GM12864 (cell line): ENCODE results near the gene TBC1D16.
"Not testable (repeated sequence)": the region's sequence is repeated elsewhere in the genome, so short reads cannot be mapped to it uniquely, and the experiment has no call there.

Experiments
- DNase-seq: peaks from one replicate; pipeline ENCODE4 v3.0.0-alpha.2; 2011; ENCODE audit warnings: low read depth
- H3K4me3 ChIP-seq: 2 replicates; pipeline ENCODE4 v1.5.1; 2011; ENCODE audit warnings: mild to moderate bottlenecking, low read depth, low read length, control low read depth
- CTCF ChIP-seq: IDR thresholded peaks from 2 replicates; pipeline ENCODE4 v1.5.1; 2011; ENCODE audit warnings: low read depth, mild to moderate bottlenecking, moderate library complexity, low read length, control low read depth, inconsistent platforms; ENCODE audit errors: missing control alignments

TBC1D16 gene

GRCh38 chr17:79905832-79906231 lies 129.8 kb downstream of the TBC1D16 start:
- TF ChIP-seq CTCF: no peak
- H3K4me3 ChIP-seq: no peak overlapping the region
- DNase-seq: no peak

- no peak for DNase-seq
- H3K4me3 ChIP-seq: no peak overlapping the region
- no peak for TF ChIP-seq CTCF
Measured at GRCh38 chr17:79904865-79905264, 130.8 kb downstream of the TBC1D16 start.

DNA sequence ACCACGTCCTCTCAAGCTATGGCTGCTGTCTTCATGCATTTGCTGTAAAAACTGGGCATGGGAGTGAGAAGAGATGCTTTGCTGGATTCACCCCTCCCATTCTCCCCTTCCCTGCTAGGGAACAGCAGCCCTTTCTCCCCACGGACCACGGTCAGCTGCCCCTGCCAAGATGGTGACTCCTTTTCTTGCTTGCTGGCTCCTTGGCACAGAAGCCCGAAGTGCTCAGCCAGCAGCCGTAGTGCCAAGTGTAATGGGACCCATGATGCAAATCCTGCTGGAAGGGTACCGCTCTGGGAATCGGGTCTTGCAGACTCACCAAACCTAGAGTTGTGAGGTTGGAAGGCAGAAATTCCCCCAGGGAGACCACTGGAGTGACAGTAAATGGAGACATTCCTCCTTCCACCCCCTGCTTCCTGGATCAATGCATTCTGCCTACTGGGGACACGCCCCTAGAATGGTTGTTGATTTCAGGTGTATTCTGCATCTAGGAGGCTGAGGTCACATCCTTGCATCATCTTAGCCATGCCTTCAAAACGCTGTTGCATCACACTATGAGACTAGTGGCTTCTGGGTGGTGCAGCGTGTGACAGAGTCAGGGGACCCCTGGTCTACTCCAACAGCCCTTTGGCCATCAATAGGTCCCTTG lies 133.4 kb downstream of the TBC1D16 start:
- no peak overlapping the region for H3K4me3 ChIP-seq
- DNase-seq: no peak
- no peak for TF ChIP-seq CTCF

- TF ChIP-seq CTCF: no peak
- no peak for DNase-seq
- no peak overlapping the region for H3K4me3 ChIP-seq
Measured at GRCh38 chr17:79901131-79901530, 134.5 kb downstream of the TBC1D16 start.

DNA sequence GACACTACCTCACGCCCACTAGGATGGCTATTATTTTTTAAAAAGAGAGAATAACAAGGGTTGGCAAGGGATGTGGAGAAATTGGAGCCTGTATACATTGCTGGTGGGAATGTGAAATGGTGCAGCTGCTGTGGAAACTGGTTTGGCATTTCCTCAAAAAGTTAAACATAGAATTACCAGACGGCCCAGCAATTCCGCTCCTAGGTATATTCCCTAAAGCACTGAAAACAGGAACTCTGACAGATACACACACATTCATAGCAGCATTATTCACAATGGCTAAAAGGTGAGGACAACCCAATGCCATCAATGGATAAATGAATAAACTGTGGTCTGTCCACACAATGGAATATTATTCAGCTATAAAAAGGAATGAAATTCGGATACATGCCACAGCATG lies 136.1 kb downstream of the TBC1D16 start:
- no peak for DNase-seq
- TF ChIP-seq CTCF: no peak
- H3K4me3 ChIP-seq: no peak overlapping the region

GRCh38 chr17:79897243-79898063 lies 138.2 kb downstream of the TBC1D16 start:
- TF ChIP-seq CTCF: no peak
- DNase-seq: no peak
- H3K4me3 ChIP-seq: no peak overlapping the region

GRCh38 chr17:79893457-79893856 lies 142.2 kb downstream of the TBC1D16 start:
- DNase-seq, H3K4me3 ChIP-seq: not testable (repeated sequence)
